Hepatocyte (in vitro differentiated cells): ENCODE results near the gene GJB5. TPM values are rescaled to one million over a fixed set of nuclear protein-coding genes. Genes with fewer than 3 reads are reported as not detected.

ENCODE experiments used
- DNase-seq: peaks from one replicate; pipeline ENCODE4 v3.0.0-alpha.2; 2016; ENCODE audit warnings: low spot score
- H2AFZ ChIP-seq: fragments of 200-600 bp; sonication (generic); 2 replicates; pipeline ENCODE4 v1.6.0; 2016; ENCODE audit warnings: antibody characterized with exemption, mild to moderate bottlenecking
- H3K27ac ChIP-seq: fragments of 200-600 bp; sonication (generic); 2 replicates; pipeline ENCODE4 v1.5.1; 2016; ENCODE audit warnings: mild to moderate bottlenecking
- H3K27me3 ChIP-seq: fragments of 200-600 bp; sonication (generic); 2 replicates; pipeline ENCODE4 v1.6.1; 2016
- H3K36me3 ChIP-seq: fragments of 200-600 bp; sonication (generic); replicated peaks from 2 replicates; pipeline ENCODE4 v1.5.1; 2016; ENCODE audit warnings: low read depth; ENCODE audit not compliant: insufficient read depth
- H3K4me1 ChIP-seq: fragments of 200-600 bp; sonication (generic); 2 replicates; pipeline ENCODE4 v1.5.1; 2016; ENCODE audit warnings: mild to moderate bottlenecking, moderate library complexity; ENCODE audit not compliant: insufficient read depth
- H3K4me2 ChIP-seq: fragments of 200-600 bp; sonication (generic); 2 replicates; pipeline ENCODE4 v1.6.0; 2016
- H3K4me3 ChIP-seq: fragments of 200-600 bp; sonication (generic); 2 replicates; pipeline ENCODE4 v1.5.1; 2016; ENCODE audit warnings: mild to moderate bottlenecking
- H3K79me2 ChIP-seq: fragments of 200-600 bp; sonication (generic); 2 replicates; pipeline ENCODE4 v1.6.0; 2017; ENCODE audit warnings: mild to moderate bottlenecking
- H3K9me2 ChIP-seq: fragments of 200-600 bp; sonication (generic); replicated peaks from 2 replicates; pipeline ENCODE4 v1.6.0; 2017; ENCODE audit warnings: mild to moderate bottlenecking; ENCODE audit not compliant: insufficient read depth
- H3K9me3 ChIP-seq: fragments of 200-600 bp; sonication (generic); 2 replicates; pipeline ENCODE4 v1.5.1; 2016; ENCODE audit warnings: low read depth, mild to moderate bottlenecking
- H4K20me1 ChIP-seq: fragments of 200-600 bp; sonication (generic); 2 replicates; pipeline ENCODE4 v1.6.0; 2016; ENCODE audit warnings: mild to moderate bottlenecking; ENCODE audit not compliant: insufficient read depth, poor library complexity, severe bottlenecking
- EZH2 ChIP-seq: fragments of 200-600 bp; sonication (generic); IDR thresholded peaks from 2 replicates; pipeline ENCODE4 v1.6.1; 2016; ENCODE audit warnings: antibody characterized with exemption, mild to moderate bottlenecking, borderline replicate concordance
- EZH2phosphoT487 ChIP-seq: fragments of 200-600 bp; sonication (generic); IDR thresholded peaks from one replicate; pipeline ENCODE4 v1.6.1; 2018; ENCODE audit warnings: antibody characterized with exemption, mild to moderate bottlenecking, low read depth, moderate library complexity; ENCODE audit not compliant: unreplicated experiment, severe bottlenecking
- WGBS: methylation state at CpG from one replicate; pipeline ENCODE4 v1.1.6; 2016; ENCODE audit warnings: low lambda C conversion rate; ENCODE audit errors: missing lambda C conversion rate; 5-methylcytosine and 5-hydroxymethylcytosine counted together
- polyA plus RNA-seq: library from polyadenylated mRNA; unstranded; fragments of >200 nt; fragmentation: Nextera tagmentation; extraction: Ambion mirVana; gene quantifications from 2 replicates; pipeline ENCODE4 v1.2.1, GENCODE V29; 2016
- total RNA-seq: library from RNA; depleted of rRNA; stranded (reverse); fragments of >200 nt; gene quantifications from 2 replicates; pipeline ENCODE4 v1.2.3, GENCODE V29; 2014
- TF ChIP-seq, protein P1 (sequence below): fragments of 200-600 bp; sonication (generic); IDR thresholded peaks from 2 replicates; pipeline ENCODE4 v1.5.1; 2016; ENCODE audit warnings: antibody characterized with exemption, mild to moderate bottlenecking; ENCODE audit not compliant: poor library complexity

Gene GJB5
- total and polyA plus RNA-seq, 2 experiments from 2014 or later, result 0.80 to 0.85 TPM

- H3K36me3 ChIP-seq, result no peaks in the 10 kb centered on the region
- H3K9me2 ChIP-seq, result no peaks in the 10 kb centered on the region
- H3K27me3 ChIP-seq, result no peaks in the 10 kb centered on the region
- no peaks in the 10 kb centered on the region for H3K79me2 ChIP-seq
- no peaks in the 10 kb centered on the region for H3K4me1 ChIP-seq
- no peak overlapping the region for H3K4me3 ChIP-seq
- H3K27ac ChIP-seq, result no peak overlapping the region
- H3K9me3 ChIP-seq, result no peaks in the 10 kb centered on the region
- no peaks in the 10 kb centered on the region for H4K20me1 ChIP-seq
- TF ChIP-seq, protein P1, sequence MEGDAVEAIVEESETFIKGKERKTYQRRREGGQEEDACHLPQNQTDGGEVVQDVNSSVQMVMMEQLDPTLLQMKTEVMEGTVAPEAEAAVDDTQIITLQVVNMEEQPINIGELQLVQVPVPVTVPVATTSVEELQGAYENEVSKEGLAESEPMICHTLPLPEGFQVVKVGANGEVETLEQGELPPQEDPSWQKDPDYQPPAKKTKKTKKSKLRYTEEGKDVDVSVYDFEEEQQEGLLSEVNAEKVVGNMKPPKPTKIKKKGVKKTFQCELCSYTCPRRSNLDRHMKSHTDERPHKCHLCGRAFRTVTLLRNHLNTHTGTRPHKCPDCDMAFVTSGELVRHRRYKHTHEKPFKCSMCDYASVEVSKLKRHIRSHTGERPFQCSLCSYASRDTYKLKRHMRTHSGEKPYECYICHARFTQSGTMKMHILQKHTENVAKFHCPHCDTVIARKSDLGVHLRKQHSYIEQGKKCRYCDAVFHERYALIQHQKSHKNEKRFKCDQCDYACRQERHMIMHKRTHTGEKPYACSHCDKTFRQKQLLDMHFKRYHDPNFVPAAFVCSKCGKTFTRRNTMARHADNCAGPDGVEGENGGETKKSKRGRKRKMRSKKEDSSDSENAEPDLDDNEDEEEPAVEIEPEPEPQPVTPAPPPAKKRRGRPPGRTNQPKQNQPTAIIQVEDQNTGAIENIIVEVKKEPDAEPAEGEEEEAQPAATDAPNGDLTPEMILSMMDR, result no peak
- no peak for TF ChIP-seq EZH2phosphoT487
- TF ChIP-seq EZH2, result no peak
- WGBS, result 74% methylated on average over 8 of the region's 8 CpGs
- no peak overlapping the region for H3K4me2 ChIP-seq
- no peak overlapping the region for H2AFZ ChIP-seq
- no peak for DNase-seq
Measured at GRCh38 chr1:34774957-34775356, 20.1 kb downstream of the GJB5 start.

GRCh38 chr1:34776911-34777310 lies 22.1 kb downstream of the GJB5 start:
- Histone ChIP-seq H3K4me2 (no peak overlapping the region), H3K4me3 (no peak overlapping the region), H3K9me2 (no peaks in the 10 kb centered on the region), H3K27me3 (peaks cover 18% of the 10 kb centered on the region), H2AFZ (no peak overlapping the region), H3K79me2 (no peaks in the 10 kb centered on the region), H3K4me1 (peaks cover 15% of the 10 kb centered on the region), H4K20me1 (no peaks in the 10 kb centered on the region), H3K36me3 (no peaks in the 10 kb centered on the region), H3K27ac (no peak overlapping the region), H3K9me3 (no peaks in the 10 kb centered on the region)
- 81% methylated on average over 3 of the region's 3 CpGs for WGBS
- no peak for DNase-seq
- TF ChIP-seq EZH2, result no peak
- no peak for TF ChIP-seq EZH2phosphoT487
- TF ChIP-seq, protein P1, result no peak

DNA sequence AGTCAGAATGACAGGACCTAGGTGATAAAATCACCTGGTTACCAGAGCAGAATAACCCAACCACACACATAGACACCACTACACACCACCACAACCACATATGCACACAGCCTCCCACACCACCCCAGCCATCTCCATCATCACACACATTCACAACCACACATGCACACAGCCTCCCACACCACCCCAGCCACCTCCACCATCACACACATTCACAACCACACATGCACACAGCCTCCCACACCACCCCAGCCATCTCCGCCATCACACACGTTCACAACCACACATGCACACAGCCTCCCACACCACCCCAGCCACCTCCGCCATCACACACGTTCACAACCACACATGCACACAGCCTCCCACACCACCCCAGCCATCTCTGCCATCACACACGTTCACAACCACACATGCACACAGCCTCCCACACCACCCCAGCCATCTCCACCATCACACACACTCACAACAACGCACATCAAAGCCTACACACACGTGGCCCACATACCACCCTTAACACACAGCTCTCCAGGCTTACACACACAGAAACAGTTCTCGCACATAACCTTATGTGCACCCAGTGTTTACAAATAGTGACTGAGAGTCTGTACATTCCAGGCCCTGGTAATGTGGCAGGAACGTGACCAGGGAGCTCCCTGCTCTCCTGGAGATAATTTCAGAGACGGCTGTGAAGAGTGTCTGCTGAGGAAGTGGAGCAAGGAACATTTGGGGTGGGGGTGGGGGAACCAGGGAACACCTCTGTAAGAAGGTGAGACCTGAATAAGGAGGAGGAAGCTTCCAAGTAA lies 22.9 kb downstream of the GJB5 start:
- WGBS, result 63% methylated on average over 6 of the region's 10 CpGs
- no peaks in the 10 kb centered on the region for H3K9me2 ChIP-seq

More for the DNA sequence above, 22.9 kb downstream of the GJB5 start:
- H3K9me3 ChIP-seq, result no peaks in the 10 kb centered on the region
- H3K4me2 ChIP-seq, result no peak overlapping the region
- H3K36me3 ChIP-seq, result no peaks in the 10 kb centered on the region
- H4K20me1 ChIP-seq, result no peaks in the 10 kb centered on the region
- no peak overlapping the region for H3K27ac ChIP-seq
- no peak overlapping the region for H3K4me3 ChIP-seq
- DNase-seq, result no peak
- H2AFZ ChIP-seq, result no peak overlapping the region
- peaks cover 25% of the 10 kb centered on the region for H3K27me3 ChIP-seq
- no peak for TF ChIP-seq EZH2phosphoT487
- no peak for TF ChIP-seq EZH2
- TF ChIP-seq, protein P1, result no peak
- H3K4me1 ChIP-seq, result peaks cover 20% of the 10 kb centered on the region
- no peaks in the 10 kb centered on the region for H3K79me2 ChIP-seq
